H1 (cell line): ENCODE data around the gene PHF3. TPM values are rescaled to one million over a fixed set of nuclear protein-coding genes. Genes with fewer than 3 reads are reported as not detected.

Experiments used
- CTCF ChIA-PET: fragments of 300-600 bp; sonication (Branson Sonifier 250); formaldehyde crosslinking; loops from one replicate; lab custom pipeline; 2021; ENCODE audit not compliant: partially characterized antibody; lab: Charles Lee
- POLR2A ChIA-PET: fragments of 300-600 bp; sonication (Branson Sonifier 250); formaldehyde crosslinking; loops from one replicate; lab custom pipeline; 2021; ENCODE audit warnings: inconsistent platforms; ENCODE audit not compliant: partially characterized antibody; lab: Charles Lee
- DNase-seq, 2 experiments: peaks; one replicate each; pipeline versions ENCODE4 v3.0.0 to v3.0.0-alpha.2; 2010 to 2022; ENCODE audit warnings: low spot score in 2 of 2, low read depth in 1 of 2, mixed read lengths in 1 of 2
- FAIRE-seq: peaks from 2 replicates; lab custom pipeline; 2011; peaks lifted over from hg19 to GRCh38; lab: Jason Lieb, UNC
- H2AFZ ChIP-seq: 2 replicates; pipeline ENCODE4 v1.8.1; 2012; ENCODE audit warnings: low read length, inconsistent platforms
- H2AK5ac ChIP-seq: 2 replicates; pipeline ENCODE4 v1.6.1; 2013; ENCODE audit warnings: low read depth, low read length
- H2BK120ac ChIP-seq: replicated peaks from 2 replicates; pipeline ENCODE3; 2013; ENCODE audit warnings: low read depth, low read length, inconsistent platforms
- H2BK12ac ChIP-seq: 2 replicates; pipeline ENCODE4 v1.6.1; 2013; ENCODE audit warnings: low read depth, low read length
- H2BK15ac ChIP-seq: 2 replicates; pipeline ENCODE4 v1.6.1; 2013; ENCODE audit warnings: low read length
- H2BK20ac ChIP-seq: 2 replicates; pipeline ENCODE4 v1.6.1; 2013; ENCODE audit warnings: low read length
- H2BK5ac ChIP-seq: 2 replicates; pipeline ENCODE4 v1.6.1; 2013; ENCODE audit warnings: low read depth, low read length
- H3K14ac ChIP-seq: 2 replicates; pipeline ENCODE4 v1.6.1; 2013; ENCODE audit warnings: inconsistent platforms; ENCODE audit not compliant: insufficient read length
- H3K18ac ChIP-seq: 2 replicates; pipeline ENCODE4 v1.6.1; 2013; ENCODE audit warnings: low read length; ENCODE audit errors: extremely low read depth
- H3K23ac ChIP-seq: 2 replicates; pipeline ENCODE4 v1.6.1; 2013; ENCODE audit warnings: inconsistent platforms; ENCODE audit not compliant: insufficient read length
- H3K23me2 ChIP-seq: 2 replicates; pipeline ENCODE4 v1.6.1; 2013; ENCODE audit warnings: low read depth, low read length
- H3K27ac ChIP-seq: 2 replicates; pipeline ENCODE4 v1.6.1; 2011; ENCODE audit warnings: low read depth, low read length, inconsistent platforms
- H3K27me3 ChIP-seq, 4 experiments: replicated peaks in 1 of 4; 1 replicate in 1 of 4; 2 replicates in 3 of 4; pipeline versions ENCODE4 v1.6.1 to v1.8.1; 2011 to 2013; ENCODE audit warnings: low read length in 3 of 4, mild to moderate bottlenecking in 3 of 4, inconsistent platforms in 2 of 4, mixed read lengths in 2 of 4, moderate library complexity in 1 of 4; ENCODE audit not compliant: control insufficient read depth in 3 of 4, insufficient read depth in 3 of 4; ENCODE audit errors: extremely low read depth in 1 of 4
- H3K36me3 ChIP-seq, 4 experiments: 2 replicates each; pipeline versions ENCODE4 v1.6.1 to v1.8.1; 2011 to 2013; ENCODE audit warnings: mild to moderate bottlenecking in 4 of 4, low read length in 3 of 4, moderate library complexity in 2 of 4, control low read depth in 1 of 4, inconsistent platforms in 1 of 4; ENCODE audit not compliant: insufficient read depth in 4 of 4, control insufficient read depth in 2 of 4
- H3K4ac ChIP-seq: replicated peaks from 2 replicates; pipeline ENCODE3; 2013; ENCODE audit warnings: low read length, low read depth, mixed read lengths, inconsistent platforms; ENCODE audit not compliant: insufficient read length
- H3K4me1 ChIP-seq, 4 experiments: replicated peaks in 1 of 4; 1 replicate in 1 of 4; 2 replicates in 3 of 4; pipeline versions ENCODE4 v1.6.1 to v1.8.1; 2011 to 2013; ENCODE audit warnings: low read length in 3 of 4, inconsistent platforms in 2 of 4, mixed read lengths in 1 of 4; ENCODE audit not compliant: insufficient read depth in 4 of 4, control insufficient read depth in 3 of 4
- H3K4me2 ChIP-seq, 2 experiments: 2 replicates each; pipeline versions ENCODE4 v1.6.1 to v1.8.1; 2011 to 2013; ENCODE audit warnings: low read depth in 2 of 2, low read length in 2 of 2, control low read depth in 1 of 2, inconsistent platforms in 1 of 2, mild to moderate bottlenecking in 1 of 2; ENCODE audit not compliant: insufficient read depth in 1 of 2
- H3K4me3 ChIP-seq, 4 experiments: fragments of 200-600, 300-600 bp in 1 of 4; sonication (generic), shearing (Covaris generic), sonication (Bioruptor Twin) in 1 of 4; 2 replicates each; pipeline versions ENCODE4 v1.5.1 to v1.8.1; 2011 to 2016; ENCODE audit warnings: low read length in 4 of 4, low read depth in 3 of 4, control low read depth in 2 of 4, inconsistent platforms in 2 of 4, mild to moderate bottlenecking in 2 of 4, mixed read lengths in 1 of 4, moderate library complexity in 1 of 4; ENCODE audit not compliant: insufficient read depth in 2 of 4; ENCODE audit errors: extremely low read depth in 1 of 4
- H3K56ac ChIP-seq: replicated peaks from 2 replicates; pipeline ENCODE3; 2013; ENCODE audit warnings: low read depth, mild to moderate bottlenecking, mixed read lengths, low read length, inconsistent platforms; ENCODE audit not compliant: insufficient read length
- H3K79me1 ChIP-seq: 2 replicates; pipeline ENCODE4 v1.6.1; 2013; ENCODE audit warnings: low read depth, low read length, control low read depth
- H3K79me2 ChIP-seq, 2 experiments: 2 replicates each; pipeline versions ENCODE4 v1.6.1 to v1.8.1; 2012 to 2013; ENCODE audit warnings: low read length in 2 of 2, mild to moderate bottlenecking in 2 of 2, inconsistent platforms in 1 of 2; ENCODE audit not compliant: insufficient read depth in 2 of 2, control insufficient read depth in 1 of 2
- H3K9ac ChIP-seq, 4 experiments: replicated peaks in 1 of 4; 1 replicate in 1 of 4; 2 replicates in 3 of 4; pipeline versions ENCODE4 v1.6.1 to v1.8.1; 2011 to 2013; ENCODE audit warnings: low read depth in 3 of 4, low read length in 3 of 4, control low read depth in 2 of 4, mild to moderate bottlenecking in 2 of 4, moderate library complexity in 2 of 4, inconsistent platforms in 1 of 4; ENCODE audit errors: extremely low read depth in 1 of 4
- H3K9me3 ChIP-seq, 2 experiments: 2 replicates each; pipeline versions ENCODE4 v1.6.1 to v1.8.1; 2012 to 2013; ENCODE audit warnings: mild to moderate bottlenecking in 2 of 2, moderate library complexity in 2 of 2, control low read depth in 1 of 2, inconsistent platforms in 1 of 2, low read depth in 1 of 2, low read length in 1 of 2, mixed read lengths in 1 of 2; ENCODE audit not compliant: insufficient read depth in 2 of 2
- H4K20me1 ChIP-seq, 2 experiments: replicated peaks in 1 of 2; 2 replicates each; pipeline versions ENCODE3 to v1.8.1; 2011 to 2013; ENCODE audit warnings: inconsistent platforms in 2 of 2, low read length in 2 of 2, mild to moderate bottlenecking in 1 of 2; ENCODE audit not compliant: insufficient read depth in 2 of 2, control insufficient read depth in 1 of 2
- H4K5ac ChIP-seq: 2 replicates; pipeline ENCODE4 v1.6.1; 2013; ENCODE audit warnings: low read length, low read depth, mixed read lengths, inconsistent platforms; ENCODE audit not compliant: insufficient read length
- H4K8ac ChIP-seq: 2 replicates; pipeline ENCODE4 v1.8.0; 2013; ENCODE audit warnings: mild to moderate bottlenecking, moderate library complexity, low read length, inconsistent platforms; ENCODE audit not compliant: insufficient read depth; ENCODE audit errors: extremely low read depth
- H4K91ac ChIP-seq: replicated peaks from 2 replicates; pipeline ENCODE3; 2013; ENCODE audit warnings: low read length, mixed read lengths, inconsistent platforms; ENCODE audit not compliant: insufficient read length
- BACH1 ChIP-seq: IDR thresholded peaks from 2 replicates; pipeline ENCODE4 v1.6.1; 2012; ENCODE audit warnings: low read length, improper control_type of control experiment
- GABPA ChIP-seq: IDR thresholded peaks from 2 replicates; pipeline ENCODE4 v1.6.1; 2011; ENCODE audit warnings: mild to moderate bottlenecking, low read length, moderate library complexity, borderline replicate concordance; ENCODE audit not compliant: insufficient read depth
- HDAC6 ChIP-seq: IDR thresholded peaks from one replicate; pipeline ENCODE4 v1.7.1; 2012; ENCODE audit warnings: low read depth, mild to moderate bottlenecking, inconsistent platforms, low read length, moderate library complexity
- SP2 ChIP-seq: IDR thresholded peaks from 2 replicates; pipeline ENCODE4 v1.6.1; 2012; ENCODE audit warnings: mild to moderate bottlenecking, low read length, inconsistent platforms
- SRF ChIP-seq: IDR thresholded peaks from 2 replicates; pipeline ENCODE4 v1.6.1; 2011; ENCODE audit warnings: mild to moderate bottlenecking, low read depth, low read length, moderate library complexity
- WGBS, 2 experiments: shearing (Covaris generic) in 1 of 2; methylation state at CpG; one replicate each; pipeline versions ENCODE4 v1.1.6 to v1.1.7; 2013 to 2015; ENCODE audit warnings: low lambda C conversion rate in 2 of 2, mixed read lengths in 2 of 2, inconsistent platforms in 1 of 2, low coverage in 1 of 2, missing lambda C conversion rate in 1 of 2; ENCODE audit not compliant: insufficient replicate concordance in 2 of 2, insufficient coverage in 1 of 2, insufficient read length in 1 of 2; ENCODE audit errors: extremely low coverage in 1 of 2, missing lambda C conversion rate in 1 of 2; 5-methylcytosine and 5-hydroxymethylcytosine counted together
- polyA plus RNA-seq, 7 experiments: library from polyadenylated mRNA; depleted of rRNA in 3 of 7; stranded (reverse) in 5 of 7; unstranded in 2 of 7; fragments of >200 nt in 5 of 7; fragments of 200-250 nt in 2 of 7; gene quantifications; 1 replicate in 5 of 7; 2 replicates in 1 of 7; 4 replicates in 1 of 7; pipeline versions ENCODE4 v1.2.1 to v1.2.3, GENCODE V29; 2011 to 2013; ENCODE audit warnings: missing spikeins in 2 of 7, mixed read lengths in 2 of 7
- total RNA-seq: library from RNA; stranded (reverse); fragmentation: NEBNext Ultra II Directional; extraction: Animal tissue kit (Norgen Biotek cat#: 25700); gene quantifications from 2 replicates; pipeline ENCODE4 v1.2.1, GENCODE V29; 2021
- TF ChIP-seq, protein P1 (sequence below): IDR thresholded peaks from 2 replicates; pipeline ENCODE4 v1.6.1; 2011; ENCODE audit warnings: low read depth, mild to moderate bottlenecking, low read length; ENCODE audit not compliant: insufficient read depth

Gene PHF3
- total and polyA plus RNA-seq, 2 of the 8 experiments (the other 6 are each of a cell fraction or from before 2014, with no cell fraction given) = 10.1 to 69.3 TPM

DNA sequence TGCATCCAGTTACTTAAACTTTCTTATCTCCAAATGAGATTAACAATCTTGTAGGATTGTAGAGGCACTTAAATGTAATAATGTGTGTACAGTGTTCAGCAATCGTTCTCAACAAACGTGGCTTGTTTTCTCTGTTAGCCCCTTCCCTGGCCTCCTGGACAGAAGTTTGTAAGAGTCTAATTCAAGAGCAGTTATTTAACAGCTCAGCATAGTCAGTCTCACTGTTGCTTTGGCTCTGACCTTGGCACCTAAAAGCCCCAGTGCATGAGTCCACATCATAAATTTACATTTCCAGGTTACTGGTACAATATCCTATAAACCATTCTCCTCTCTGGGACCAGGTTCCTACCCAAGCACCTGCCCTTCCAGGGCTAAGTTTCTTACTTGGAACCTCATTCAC is 11.5 kb upstream of the PHF3 start:
- 72% methylated on average over 2 of the region's 2 CpGs; no CpG with 5 or more reads in 1 of the 2 experiments for WGBS, 2 experiments

More for the DNA sequence above, 11.5 kb upstream of the PHF3 start:
- H3K9me3 ChIP-seq = no peaks in the 10 kb centered on the region
- ChIA-PET CTCF (no interaction called here), POLR2A (interaction anchor here (4.1 kb wide), 1 partner anchor 11 kb away, joined by 15 read pairs; the partner anchor contains the start of gene PHF3)
- H3K9ac ChIP-seq = no peak overlapping the region
- H3K79me1 ChIP-seq = no peaks in the 10 kb centered on the region
- H3K27ac ChIP-seq = no peak overlapping the region
- no peak overlapping the region for H2BK12ac ChIP-seq
- H3K4me3 ChIP-seq = no peak overlapping the region
- no peaks in the 10 kb centered on the region for H3K4me1 ChIP-seq
- TF ChIP-seq HDAC6 (no peak), SP2 (no peak), BACH1 (no peak), GABPA (no peak), SRF (no peak)
- TF ChIP-seq, protein P1, sequence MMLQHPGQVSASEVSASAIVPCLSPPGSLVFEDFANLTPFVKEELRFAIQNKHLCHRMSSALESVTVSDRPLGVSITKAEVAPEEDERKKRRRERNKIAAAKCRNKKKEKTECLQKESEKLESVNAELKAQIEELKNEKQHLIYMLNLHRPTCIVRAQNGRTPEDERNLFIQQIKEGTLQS = no peak
- no peak overlapping the region for H3K56ac ChIP-seq
- no peak overlapping the region for H3K23ac ChIP-seq
- FAIRE-seq (no peak), DNase-seq (no peak)
- no peak overlapping the region for H2BK5ac ChIP-seq
- no peak overlapping the region for H2AFZ ChIP-seq
- no peak overlapping the region for H4K8ac ChIP-seq
- no peak overlapping the region for H3K14ac ChIP-seq
- no peak overlapping the region for H3K4ac ChIP-seq
- H2BK120ac ChIP-seq = no peak overlapping the region
- H2AK5ac ChIP-seq = no peak overlapping the region
- H4K5ac ChIP-seq = no peak overlapping the region
- no peak overlapping the region for H4K91ac ChIP-seq
- H4K20me1 ChIP-seq = no peaks in the 10 kb centered on the region
- no peak overlapping the region for H3K4me2 ChIP-seq
- no peak overlapping the region for H2BK15ac ChIP-seq
- H3K36me3 ChIP-seq = no peaks in the 10 kb centered on the region
- H3K27me3 ChIP-seq = no peaks in the 10 kb centered on the region
- H2BK20ac ChIP-seq = no peak overlapping the region
- no peaks in the 10 kb centered on the region for H3K79me2 ChIP-seq
- H3K23me2 ChIP-seq = no peaks in the 10 kb centered on the region; the same call in 1 of the 2 replicates
- H3K18ac ChIP-seq = no peak overlapping the region
